Right renal pelvis (tissue), 4 donors: ENCODE data around the gene BDH1. TPM values are rescaled to one million over a fixed set of nuclear protein-coding genes. Genes with fewer than 3 reads are reported as not detected.

Experiments
- DNase-seq, 4 donors: peaks; one replicate each; pipeline ENCODE4 v3.0.0-alpha.2; 2013; ENCODE audit warnings: low read depth in 4 of 4, low spot score in 3 of 4, missing footprints in 1 of 4
- polyA plus RNA-seq, 4 donors: library from polyadenylated mRNA; unstranded; fragments of 120-200 nt; gene quantifications; one replicate each; pipeline ENCODE4 v1.2.1, GENCODE V29; 2013; ENCODE audit not compliant: insufficient read length in 4 of 4

BDH1 gene
- polyA plus RNA-seq, 4 donors: 35.5 to 47.6 (median 41.2) TPM

DNA sequence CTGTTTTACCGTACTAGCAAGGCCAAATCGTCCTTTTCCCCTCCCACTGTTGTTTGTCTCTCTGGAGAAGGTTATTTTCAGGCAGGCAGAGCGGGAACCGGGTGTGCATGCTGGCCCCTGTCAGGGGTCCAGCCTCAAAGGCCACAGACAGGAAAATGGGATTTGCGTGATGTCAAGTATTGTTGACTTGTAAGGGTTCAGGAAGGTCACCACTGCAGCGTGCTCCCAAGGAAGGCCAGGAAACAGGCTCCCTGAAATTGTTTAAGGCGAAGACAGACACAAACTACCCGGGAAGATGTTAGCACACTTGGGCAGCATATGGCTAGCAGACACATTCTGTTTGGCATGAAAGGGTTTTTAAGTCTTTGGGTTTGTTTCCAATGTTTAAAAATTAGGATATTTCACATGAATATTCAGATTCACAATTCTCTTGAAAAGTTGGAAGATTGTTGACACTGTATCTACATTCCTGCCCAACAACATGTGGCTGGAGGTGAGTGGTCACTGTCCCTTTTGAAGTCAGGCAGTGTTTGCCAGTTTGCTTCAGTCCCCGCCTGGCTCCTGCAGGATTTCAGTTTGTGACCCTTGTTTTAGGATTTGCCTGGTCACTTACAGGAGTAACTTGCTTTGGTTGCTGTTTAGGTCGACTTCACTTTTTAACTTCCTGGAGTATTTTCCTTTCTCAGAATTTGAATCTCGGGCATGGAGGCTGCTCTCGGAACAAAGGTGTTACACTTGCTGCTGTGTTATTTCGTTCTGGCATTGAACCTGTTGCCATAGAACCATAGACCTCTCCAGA lies 90.4 kb downstream of the BDH1 start:
- DNase-seq: no peak

DNA sequence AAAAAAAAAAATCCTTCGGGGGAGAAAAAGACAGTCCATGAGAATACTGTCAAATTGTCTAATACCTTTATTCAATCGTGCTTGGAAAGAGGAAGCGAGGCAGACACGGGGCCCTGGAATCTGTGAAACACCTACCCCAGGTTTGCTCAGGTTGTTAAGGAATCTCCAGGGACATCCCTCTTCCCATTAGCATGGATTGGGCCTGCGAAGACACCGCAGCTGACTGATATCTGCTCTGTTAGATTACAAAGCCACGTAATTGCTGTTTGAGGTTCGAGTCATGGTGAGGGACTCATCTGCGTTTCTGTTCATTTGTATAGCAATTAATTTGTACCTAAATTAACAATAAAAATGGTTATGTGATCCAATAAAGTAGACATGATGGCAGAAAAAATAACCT lies 91.0 kb downstream of the BDH1 start:
- DNase-seq: no peak

DNA sequence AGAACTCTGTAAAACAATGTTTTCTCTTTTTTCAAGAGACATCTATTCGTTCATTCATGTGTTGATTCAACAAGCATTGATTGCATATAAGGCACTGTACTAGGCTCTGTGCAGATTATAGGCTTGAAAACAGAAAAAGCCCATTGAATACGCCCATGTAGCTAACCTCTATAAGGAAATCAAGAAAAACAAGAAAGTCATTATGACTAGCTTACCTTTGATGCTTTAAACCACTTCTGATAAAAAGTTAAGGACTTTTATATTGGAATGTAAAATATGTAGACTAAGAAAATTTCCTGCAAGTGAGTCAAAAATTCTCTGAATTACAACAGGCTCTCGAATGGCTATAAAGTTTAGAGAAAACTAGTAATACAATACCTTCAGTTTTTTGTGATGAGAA lies 92.5 kb downstream of the BDH1 start:
- DNase-seq: no peak

DNA sequence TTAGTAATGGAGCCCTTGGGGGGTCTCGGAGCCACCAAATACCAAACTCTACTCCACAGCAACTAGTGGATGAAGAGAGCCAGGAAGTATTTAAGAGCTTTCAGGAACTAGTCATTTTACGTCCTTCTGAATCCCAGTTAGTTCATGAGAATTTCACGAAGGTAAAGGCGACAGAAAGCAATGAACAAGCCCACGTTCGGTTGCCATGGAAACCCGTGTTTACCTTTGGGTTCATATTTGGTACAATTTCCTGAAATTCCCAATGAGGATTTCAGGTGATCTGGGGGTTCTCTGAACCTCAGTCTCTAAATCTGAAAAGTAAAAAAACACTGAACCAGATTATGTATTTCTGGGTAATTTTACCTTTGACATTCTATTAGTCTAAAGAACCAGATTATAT lies 93.0 kb downstream of the BDH1 start:
- no peak for DNase-seq

DNA sequence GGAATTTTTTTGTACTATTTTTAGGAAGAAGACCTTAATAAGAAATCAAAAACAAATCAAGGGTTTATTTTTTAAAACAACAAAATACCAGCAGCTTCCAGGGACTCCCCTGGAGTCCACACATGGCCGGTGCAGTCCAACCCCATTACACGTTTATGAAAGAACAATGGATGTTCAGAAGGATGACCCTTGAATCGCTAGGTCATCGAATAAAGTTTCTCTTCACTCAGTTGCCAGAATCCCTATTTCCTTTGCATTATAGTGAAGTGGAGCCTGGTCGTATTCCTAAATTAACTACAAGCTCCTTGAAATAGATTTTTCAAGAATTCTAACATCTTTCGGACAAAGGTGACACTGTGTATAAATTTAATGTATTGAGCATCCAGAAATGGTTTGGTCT lies 95.1 kb downstream of the BDH1 start:
- no peak for DNase-seq

DNA sequence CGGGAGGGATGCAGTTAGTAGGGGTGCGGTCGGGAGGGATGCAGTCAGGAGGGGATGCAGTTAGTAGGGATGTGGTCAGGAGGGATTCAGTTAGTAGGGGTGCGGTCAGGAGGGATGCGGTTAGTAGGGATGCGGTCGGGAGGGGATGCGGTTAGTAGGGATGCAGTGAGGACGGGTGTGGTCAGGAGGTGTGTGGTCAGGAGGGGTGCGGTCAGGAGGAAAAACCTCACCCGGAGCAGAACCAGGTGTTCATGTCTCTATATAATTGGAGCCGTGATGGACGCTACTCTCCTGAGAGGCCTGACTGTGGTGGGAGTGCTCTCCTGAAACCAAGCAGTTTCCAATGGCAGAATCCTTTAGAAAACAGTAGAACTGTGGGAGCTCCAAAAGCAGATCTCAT lies 95.8 kb downstream of the BDH1 start:
- no peak for DNase-seq

Other genes with a start within 250 kb of the BDH1 start
- 10 to 100 TPM in 1 of 4 donors, 1 to 10 TPM in 3; 8.3 to 11.6 (median 9.6) TPM for gene RUBCN, start 180.9 kb upstream of the BDH1 start, polyA plus RNA-seq
- 100 to 1,000 TPM in 3 of 4 donors, 10 to 100 TPM in 1; 93.3 to 113 (median 108) TPM for gene FYTTD1, start 193.9 kb upstream of the BDH1 start, polyA plus RNA-seq
- gene LRCH3, start 235.3 kb upstream of the BDH1 start, polyA plus RNA-seq: 10 to 100 TPM; 33.4 to 39.3 (median 37.2) TPM